Measurements from ENCODE around the gene LRRC8E. TPM values are rescaled to one million over a fixed set of nuclear protein-coding genes. Genes with fewer than 3 reads are reported as not detected.
A peak's percentile ranks its signal among the peaks of the same experiment; 100 is the strongest.

The LRRC8E gene
- total and polyA plus RNA-seq, 8 donors: 2.6 to 6.1 (median 4.7) TPM

- no peaks in the 10 kb centered on the region for H3K27me3 ChIP-seq
- H3K36me3 ChIP-seq: peaks cover 4 to 29% (median 22%) of the 10 kb centered on the region in 3 donors
- no peak for FAIRE-seq
- intact Hi-C loops (cut with DNase I): no loop called here
- DNase-seq: peak in 3 of 6 donors; percentile 39 to 72 (median 53)
- H3K9me3 ChIP-seq: no peaks in the 10 kb centered on the region
- H3K4me3 ChIP-seq: no peak overlapping the region
- peaks cover 3 to 9% (median 6%) of the 10 kb centered on the region in 3 donors for H3K4me1 ChIP-seq
- TF ChIP-seq CTCF (IDR thresholded peaks at IDR 0.05): no peak
- H3K27ac ChIP-seq: no peak overlapping the region
- WGBS, 2 donors: 90 to 93% methylated on average over 21 of the region's 21 CpGs
- ATAC-seq: no peak
These were observed 21.3 kb downstream of the LRRC8E start for GRCh38 chr19:7909471-7910067.

GRCh38 chr19:7910321-7911161 is 22.2 kb downstream of the LRRC8E start:
- H3K27me3 ChIP-seq: no peaks in the 10 kb centered on the region
- FAIRE-seq: no peak
- no peaks in the 10 kb centered on the region for H3K9me3 ChIP-seq
- intact Hi-C loops (cut with DNase I): no loop called here
- H3K4me1 ChIP-seq: no peaks in the 10 kb centered on the region
- DNase-seq: peak in 3 of 6 donors; percentile 42 to 77 (median 56)
- no peak for ATAC-seq
- no peak for TF ChIP-seq CTCF (IDR thresholded peaks at IDR 0.05)
- H3K27ac ChIP-seq: no peak overlapping the region
- 91 to 92% methylated on average over 50 to 54 of the region's 54 CpGs for WGBS, 2 donors
- H3K36me3 ChIP-seq: peaks cover 4 to 29% (median 22%) of the 10 kb centered on the region in 3 donors
- H3K4me3 ChIP-seq: no peak overlapping the region

- FAIRE-seq (no peak), DNase-seq (peak in 2 of 6 donors; percentile 36 to 74), ATAC-seq (no peak)
- Histone ChIP-seq H3K4me1 (peaks cover 0 to 9% (median 0%) of the 10 kb centered on the region in 3 donors), H3K27me3 (peaks cover 0 to 6% (median 0%) of the 10 kb centered on the region in 4 donors), H3K36me3 (peaks cover 4 to 29% (median 22%) of the 10 kb centered on the region in 3 donors), H3K27ac (no peak overlapping the region), H3K9me3 (no peaks in the 10 kb centered on the region), H3K4me3 (no peak overlapping the region)
- WGBS, 2 donors: 90 to 93% methylated on average over 18 of the region's 18 CpGs
- intact Hi-C loops (cut with DNase I): no loop called here
- TF ChIP-seq CTCF (IDR thresholded peaks at IDR 0.05): no peak
These were observed 23.3 kb downstream of the LRRC8E start for GRCh38 chr19:7911508-7912143.

- Histone ChIP-seq H3K36me3 (peaks cover 4 to 29% (median 22%) of the 10 kb centered on the region in 3 donors), H3K4me1 (peaks cover 0 to 10% (median under 1%) of the 10 kb centered on the region in 3 donors), H3K27ac (no peak overlapping the region), H3K4me3 (no peak overlapping the region), H3K9me3 (no peaks in the 10 kb centered on the region), H3K27me3 (peaks cover 0 to 6% (median 0%) of the 10 kb centered on the region in 4 donors)
- no peak for TF ChIP-seq CTCF (IDR thresholded peaks at IDR 0.05)
- intact Hi-C loops (cut with DNase I): no loop called here
- DNase-seq (peak in 3 of 6 donors; percentile 40 to 74 (median 53)), ATAC-seq (no peak), FAIRE-seq (no peak)
- WGBS, 2 donors: 91 to 92% methylated on average over 28 to 31 of the region's 31 CpGs
These were observed 23.9 kb downstream of the LRRC8E start for GRCh38 chr19:7912144-7912696.

Data from pancreas (tissue), 10 donors.